ENCODE measurements around the gene MAZ.

MAZ gene

DNA sequence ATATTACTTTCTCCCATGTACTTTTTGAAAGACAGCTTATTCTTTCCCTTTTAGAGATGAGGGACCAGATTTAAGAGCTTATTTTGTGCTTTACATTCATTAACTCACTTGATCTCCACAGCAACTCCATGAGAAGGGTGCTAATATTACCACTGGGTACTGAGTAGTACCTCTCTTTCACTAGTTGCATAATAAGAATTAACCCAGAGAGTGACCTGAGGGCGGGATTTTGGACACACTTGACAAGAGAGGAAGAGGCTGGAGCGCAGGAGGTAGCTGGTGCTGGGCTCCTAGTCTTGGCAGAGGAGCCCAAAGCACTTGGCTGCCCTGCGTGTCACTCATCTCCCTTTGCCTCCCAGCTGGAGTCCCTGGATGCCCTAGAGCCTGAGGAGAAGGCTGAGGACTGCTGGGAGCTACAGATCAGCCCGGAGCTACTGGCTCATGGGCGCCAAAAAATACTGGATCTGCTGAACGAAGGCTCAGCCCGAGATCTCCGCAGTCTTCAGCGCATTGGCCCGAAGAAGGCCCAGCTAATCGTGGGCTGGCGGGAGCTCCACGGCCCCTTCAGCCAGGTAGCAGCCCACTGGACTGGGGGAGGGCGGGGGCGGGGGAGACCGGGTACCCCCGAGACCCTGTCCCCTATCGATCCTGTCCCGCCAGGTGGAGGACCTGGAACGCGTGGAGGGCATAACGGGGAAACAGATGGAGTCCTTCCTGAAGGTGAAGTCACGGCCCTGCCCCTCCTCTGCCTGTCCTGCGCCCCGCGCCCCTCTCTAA is 1.7 kb upstream of the MAZ start:
- Mint-ChIP-seq H3K27me3 (ENCODE audit: low read depth, poor library complexity) (peaks cover 3% of the 10 kb centered on the region), H3K4me1 (peaks cover 45% of the 10 kb centered on the region), H3K27ac (peak overlapping the region; percentile 99), H3K4me3 (peak overlapping the region; percentile 99), H3K36me3 (ENCODE audit: low read depth) (peaks cover 31% of the 10 kb centered on the region), H3K9me3 (no peaks in the 10 kb centered on the region)
- no peak for DNase-seq
- TF ChIP-seq, protein P1, sequence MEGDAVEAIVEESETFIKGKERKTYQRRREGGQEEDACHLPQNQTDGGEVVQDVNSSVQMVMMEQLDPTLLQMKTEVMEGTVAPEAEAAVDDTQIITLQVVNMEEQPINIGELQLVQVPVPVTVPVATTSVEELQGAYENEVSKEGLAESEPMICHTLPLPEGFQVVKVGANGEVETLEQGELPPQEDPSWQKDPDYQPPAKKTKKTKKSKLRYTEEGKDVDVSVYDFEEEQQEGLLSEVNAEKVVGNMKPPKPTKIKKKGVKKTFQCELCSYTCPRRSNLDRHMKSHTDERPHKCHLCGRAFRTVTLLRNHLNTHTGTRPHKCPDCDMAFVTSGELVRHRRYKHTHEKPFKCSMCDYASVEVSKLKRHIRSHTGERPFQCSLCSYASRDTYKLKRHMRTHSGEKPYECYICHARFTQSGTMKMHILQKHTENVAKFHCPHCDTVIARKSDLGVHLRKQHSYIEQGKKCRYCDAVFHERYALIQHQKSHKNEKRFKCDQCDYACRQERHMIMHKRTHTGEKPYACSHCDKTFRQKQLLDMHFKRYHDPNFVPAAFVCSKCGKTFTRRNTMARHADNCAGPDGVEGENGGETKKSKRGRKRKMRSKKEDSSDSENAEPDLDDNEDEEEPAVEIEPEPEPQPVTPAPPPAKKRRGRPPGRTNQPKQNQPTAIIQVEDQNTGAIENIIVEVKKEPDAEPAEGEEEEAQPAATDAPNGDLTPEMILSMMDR (IDR thresholded peaks at IDR 0.05): no peak

DNA sequence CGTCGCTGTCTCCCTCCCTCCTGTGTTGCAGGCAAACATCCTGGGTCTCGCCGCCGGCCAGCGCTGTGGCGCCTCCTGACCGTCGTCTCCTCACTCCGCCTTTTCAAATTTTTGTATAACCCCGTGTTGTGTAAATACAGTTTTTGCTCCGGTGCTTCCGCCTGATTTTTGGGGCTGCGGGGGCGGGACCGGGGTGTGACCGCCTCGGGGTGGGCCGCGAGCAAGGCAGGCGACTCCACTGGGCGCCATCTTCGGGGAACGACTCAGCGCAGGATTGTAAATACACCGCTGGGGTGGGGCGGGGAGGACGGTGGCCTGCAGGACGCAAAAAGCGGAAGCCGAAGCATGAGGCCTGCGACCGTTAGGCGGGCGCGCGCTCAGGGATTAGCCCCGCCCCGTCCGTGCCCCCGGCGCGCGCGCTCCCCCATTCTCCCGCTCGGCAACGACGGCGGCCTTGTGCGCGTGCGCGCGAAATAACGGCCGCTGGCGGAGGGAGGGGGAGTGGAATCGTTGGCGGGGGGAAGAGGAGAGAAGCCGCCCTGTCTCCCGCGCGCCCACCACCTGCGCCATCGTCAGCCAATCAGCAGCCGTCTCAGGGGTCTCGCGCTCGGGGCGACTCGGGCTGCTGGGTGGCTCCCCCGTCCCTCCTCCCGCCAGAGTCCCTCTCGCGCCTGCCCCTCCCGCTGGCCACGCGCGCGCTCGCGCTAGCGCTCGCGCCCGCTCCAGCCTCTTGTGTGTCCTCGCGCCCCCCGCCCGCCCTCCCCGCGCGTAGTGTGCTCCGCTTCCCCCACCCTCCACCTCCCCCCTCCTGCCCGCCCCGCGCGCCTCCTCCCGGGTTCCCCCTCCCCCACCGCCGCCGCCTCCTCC is 864 bp upstream of the MAZ start:
- Mint-ChIP-seq H3K4me1 (peaks cover 53% of the 10 kb centered on the region), H3K9me3 (no peaks in the 10 kb centered on the region), H3K27me3 (ENCODE audit: low read depth, poor library complexity) (peaks cover 3% of the 10 kb centered on the region), H3K36me3 (ENCODE audit: low read depth) (peaks cover 27% of the 10 kb centered on the region), H3K27ac (peak overlapping the region; percentile 99), H3K4me3 (peak overlapping the region; percentile 99)
- TF ChIP-seq, protein P1 (IDR thresholded peaks at IDR 0.05): no peak
- peak; percentile 97 for DNase-seq

DNA sequence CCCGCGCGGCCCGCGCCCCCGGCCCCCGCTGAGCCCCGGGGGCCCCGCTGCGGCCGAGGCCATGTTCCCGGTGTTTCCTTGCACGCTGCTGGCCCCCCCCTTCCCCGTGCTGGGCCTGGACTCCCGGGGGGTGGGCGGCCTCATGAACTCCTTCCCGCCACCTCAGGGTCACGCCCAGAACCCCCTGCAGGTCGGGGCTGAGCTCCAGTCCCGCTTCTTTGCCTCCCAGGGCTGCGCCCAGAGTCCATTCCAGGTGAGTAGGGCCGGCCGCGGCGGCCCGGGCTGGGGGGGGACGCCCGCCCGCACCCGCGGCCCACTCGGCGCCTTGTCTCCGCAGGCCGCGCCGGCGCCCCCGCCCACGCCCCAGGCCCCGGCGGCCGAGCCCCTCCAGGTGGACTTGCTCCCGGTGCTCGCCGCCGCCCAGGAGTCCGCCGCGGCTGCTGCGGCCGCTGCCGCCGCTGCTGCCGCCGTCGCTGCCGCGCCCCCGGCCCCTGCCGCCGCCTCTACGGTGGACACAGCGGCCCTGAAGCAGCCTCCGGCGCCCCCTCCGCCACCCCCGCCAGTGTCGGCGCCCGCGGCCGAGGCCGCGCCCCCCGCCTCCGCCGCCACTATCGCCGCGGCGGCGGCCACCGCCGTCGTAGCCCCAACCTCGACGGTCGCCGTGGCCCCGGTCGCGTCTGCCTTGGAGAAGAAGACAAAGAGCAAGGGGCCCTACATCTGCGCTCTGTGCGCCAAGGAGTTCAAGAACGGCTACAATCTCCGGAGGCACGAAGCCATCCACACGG is 504 bp downstream of the MAZ start:
- H3K4me3 Mint-ChIP-seq: peak overlapping the region; percentile 89
- peaks cover 14% of the 10 kb centered on the region for H3K36me3 Mint-ChIP-seq (ENCODE audit: low read depth)
- TF ChIP-seq, protein P1 (IDR thresholded peaks at IDR 0.05): no peak
- peaks cover 65% of the 10 kb centered on the region for H3K4me1 Mint-ChIP-seq
- peak; percentile 66 for DNase-seq
- no peaks in the 10 kb centered on the region for H3K9me3 Mint-ChIP-seq
- H3K27me3 Mint-ChIP-seq (ENCODE audit: low read depth, poor library complexity): peaks cover 3% of the 10 kb centered on the region
- peak overlapping the region; percentile 42 for H3K27ac Mint-ChIP-seq

DNA sequence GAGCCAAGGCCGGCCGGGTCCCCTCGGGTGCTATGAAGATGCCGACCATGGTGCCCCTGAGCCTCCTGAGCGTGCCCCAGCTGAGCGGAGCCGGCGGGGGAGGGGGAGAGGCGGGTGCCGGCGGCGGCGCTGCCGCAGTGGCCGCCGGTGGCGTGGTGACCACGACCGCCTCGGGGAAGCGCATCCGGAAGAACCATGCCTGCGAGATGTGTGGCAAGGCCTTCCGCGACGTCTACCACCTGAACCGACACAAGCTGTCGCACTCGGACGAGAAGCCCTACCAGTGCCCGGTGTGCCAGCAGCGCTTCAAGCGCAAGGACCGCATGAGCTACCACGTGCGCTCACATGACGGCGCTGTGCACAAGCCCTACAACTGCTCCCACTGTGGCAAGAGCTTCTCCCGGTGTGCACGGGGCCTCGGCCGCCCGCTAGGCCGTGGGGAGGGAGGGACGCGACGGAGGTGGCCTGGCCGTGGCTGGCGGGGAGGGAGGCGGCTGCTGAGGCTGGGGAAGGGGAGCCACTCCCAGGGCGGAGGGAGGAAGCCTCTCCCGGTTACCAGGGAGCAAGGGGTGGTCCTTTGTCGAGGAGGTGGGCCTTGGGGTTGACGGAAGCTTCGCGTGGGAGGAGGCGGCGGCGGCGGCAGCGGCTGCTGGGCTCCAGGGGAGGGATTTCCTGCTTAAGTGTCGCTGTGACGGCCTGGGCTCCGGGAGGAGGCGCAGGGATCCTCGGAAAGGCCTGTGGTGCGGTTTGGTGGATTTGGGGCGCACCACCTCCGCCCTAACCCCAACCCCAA is 1.3 kb downstream of the MAZ start:
- H3K36me3 Mint-ChIP-seq (ENCODE audit: low read depth): peaks cover 9% of the 10 kb centered on the region
- TF ChIP-seq, protein P1 (IDR thresholded peaks at IDR 0.05): peak; percentile 43
- no peaks in the 10 kb centered on the region for H3K9me3 Mint-ChIP-seq
- H3K4me3 Mint-ChIP-seq: peak overlapping the region; percentile 89
- DNase-seq: peak; percentile 79
- H3K27ac Mint-ChIP-seq: peak overlapping the region; percentile 91
- H3K4me1 Mint-ChIP-seq: peaks cover 70% of the 10 kb centered on the region
- H3K27me3 Mint-ChIP-seq (ENCODE audit: low read depth, poor library complexity): peaks cover 3% of the 10 kb centered on the region

DNA sequence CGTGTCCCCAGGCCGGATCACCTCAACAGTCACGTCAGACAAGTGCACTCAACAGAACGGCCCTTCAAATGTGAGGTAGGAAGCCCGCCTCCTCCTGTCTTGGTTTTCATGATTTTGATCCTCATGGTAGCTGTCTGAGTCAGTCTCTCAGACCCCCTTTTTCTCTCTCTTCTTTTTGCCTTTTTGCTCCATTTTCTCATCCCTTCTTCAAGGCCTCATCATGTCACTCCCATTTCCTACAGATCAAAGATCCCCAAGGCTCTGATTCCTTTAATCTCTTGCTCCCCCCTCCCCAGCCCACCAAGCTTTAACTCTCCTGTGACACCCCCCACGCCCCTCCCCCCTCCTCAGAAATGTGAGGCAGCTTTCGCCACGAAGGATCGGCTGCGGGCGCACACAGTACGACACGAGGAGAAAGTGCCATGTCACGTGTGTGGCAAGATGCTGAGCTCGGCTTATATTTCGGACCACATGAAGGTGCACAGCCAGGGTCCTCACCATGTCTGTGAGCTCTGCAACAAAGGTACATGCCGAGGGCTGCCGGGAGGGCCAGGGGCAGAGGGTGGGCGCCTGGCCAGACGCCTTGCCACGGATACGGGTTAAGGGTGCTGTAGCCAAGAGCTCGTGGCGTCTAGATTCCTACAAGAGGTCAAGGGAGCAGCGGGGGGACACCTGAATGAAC is 2.0 kb downstream of the MAZ start:
- peaks cover 70% of the 10 kb centered on the region for H3K4me1 Mint-ChIP-seq

More for the DNA sequence above, 2.0 kb downstream of the MAZ start:
- H3K36me3 Mint-ChIP-seq (ENCODE audit: low read depth): peaks cover 5% of the 10 kb centered on the region
- no peaks in the 10 kb centered on the region for H3K9me3 Mint-ChIP-seq
- DNase-seq: peak; percentile 21
- H3K27ac Mint-ChIP-seq: peak overlapping the region; percentile 93
- H3K4me3 Mint-ChIP-seq: peak overlapping the region; percentile 89
- peaks cover 3% of the 10 kb centered on the region for H3K27me3 Mint-ChIP-seq (ENCODE audit: low read depth, poor library complexity)
- TF ChIP-seq, protein P1 (IDR thresholded peaks at IDR 0.05): no peak

Measured in nephron progenitor cell (in vitro differentiated cells).